Immature natural killer cell (primary cell): ENCODE data around the gene BSDC1. TPM values are rescaled to one million over a fixed set of nuclear protein-coding genes. Genes with fewer than 3 reads are reported as not detected.

Experiments used
- DNase-seq, 3 donors: peaks; one replicate each; pipeline ENCODE4 v3.0.0; 2022; ENCODE audit warnings: mixed read lengths in 1 of 3
- H3K27ac Mint-ChIP-seq, 6 donors: one replicate each; pipeline ENCODE4 v1.8.0; 2020; ENCODE audit warnings: mixed read lengths in 6 of 6, mild to moderate bottlenecking in 5 of 6, inconsistent platforms in 4 of 6, moderate library complexity in 3 of 6
- H3K27me3 Mint-ChIP-seq, 3 donors: one replicate each; pipeline ENCODE4 v1.8.0; 2020 to 2021; ENCODE audit warnings: low read depth in 3 of 3, mild to moderate bottlenecking in 3 of 3, mixed read lengths in 3 of 3, moderate library complexity in 3 of 3, inconsistent platforms in 1 of 3
- H3K36me3 Mint-ChIP-seq, 3 donors: one replicate each; pipeline ENCODE4 v1.8.0; 2020; ENCODE audit warnings: mixed read lengths in 3 of 3, inconsistent platforms in 2 of 3, mild to moderate bottlenecking in 2 of 3
- H3K4me1 Mint-ChIP-seq, 2 donors: one replicate each; pipeline ENCODE4 v1.8.0; 2020; ENCODE audit warnings: inconsistent platforms in 2 of 2, mild to moderate bottlenecking in 2 of 2, mixed read lengths in 2 of 2, moderate library complexity in 1 of 2
- H3K4me3 Mint-ChIP-seq, 5 donors: one replicate each; pipeline ENCODE4 v1.8.0; 2020; ENCODE audit warnings: mild to moderate bottlenecking in 5 of 5, mixed read lengths in 5 of 5, inconsistent platforms in 3 of 5, moderate library complexity in 3 of 5
- H3K9me3 Mint-ChIP-seq, 6 donors: one replicate each; pipeline ENCODE4 v1.8.0; 2020; ENCODE audit warnings: mild to moderate bottlenecking in 6 of 6, mixed read lengths in 6 of 6, inconsistent platforms in 4 of 6, moderate library complexity in 3 of 6
- polyA plus RNA-seq, 3 donors: library from polyadenylated mRNA; unstranded; fragments of 300-500 nt; fragmentation: Illumina TruSeq; gene quantifications; one replicate each; pipeline ENCODE4 v1.2.3, GENCODE V29; 2021

The BSDC1 gene
- polyA plus RNA-seq, 3 donors from 2014 or later, result 33.9 to 50.3 (median 37.4) TPM

DNA sequence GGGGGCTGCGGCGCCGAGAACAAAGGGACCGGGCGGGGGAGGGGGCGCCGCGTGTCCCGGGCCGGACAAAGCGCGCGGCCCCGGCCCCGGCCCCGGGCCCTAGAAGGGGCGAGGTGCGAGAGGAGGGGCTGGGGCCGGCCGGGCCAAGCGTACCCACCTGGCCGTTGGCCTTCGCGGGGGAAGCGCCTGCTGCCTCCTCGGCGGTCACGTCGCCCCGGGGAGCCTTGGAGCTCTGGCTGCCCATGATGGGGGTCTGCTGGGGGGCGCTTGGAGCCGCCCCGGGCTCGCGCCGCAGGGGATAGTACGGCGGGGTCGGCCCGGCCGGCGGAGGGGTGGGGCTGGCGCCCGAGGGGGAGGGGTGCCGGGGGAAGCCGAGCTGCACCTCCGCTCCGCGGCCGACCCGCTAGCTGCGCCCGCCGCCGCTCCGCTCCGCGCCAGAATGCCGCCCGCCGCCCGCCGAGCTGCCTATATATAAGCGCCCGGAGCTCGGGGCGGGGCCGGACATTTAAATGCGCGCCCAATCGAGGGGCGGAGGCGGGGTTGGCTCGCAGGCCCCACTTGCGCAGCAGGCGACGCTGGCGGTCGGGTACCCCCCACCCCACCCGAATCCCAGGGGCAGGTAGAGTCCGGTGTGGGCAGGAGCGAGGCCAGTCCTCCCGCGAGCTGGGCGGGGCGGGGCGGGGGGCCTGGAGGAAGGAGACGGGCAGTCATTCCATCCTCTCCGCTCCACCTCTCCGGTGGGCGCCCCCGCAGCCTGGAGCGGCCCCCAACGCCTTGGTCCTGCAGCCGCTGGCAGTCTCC lies 58.3 kb downstream of the BSDC1 start, which contains the start of gene MARCKSL1:
MARCKSL1 (minus strand) TSS at position 444 of the 801 bp plus-strand sequence; CDS start at position 244, 200 bp downstream.
- Mint-ChIP-seq H3K27me3 (peaks cover 2 to 15% (median 2%) of the 10 kb centered on the region in 3 donors), H3K36me3 (peaks cover 10 to 21% (median 10%) of the 10 kb centered on the region in 3 donors), H3K4me1 (peaks cover 35 to 42% of the 10 kb centered on the region in 2 donors)

DNA sequence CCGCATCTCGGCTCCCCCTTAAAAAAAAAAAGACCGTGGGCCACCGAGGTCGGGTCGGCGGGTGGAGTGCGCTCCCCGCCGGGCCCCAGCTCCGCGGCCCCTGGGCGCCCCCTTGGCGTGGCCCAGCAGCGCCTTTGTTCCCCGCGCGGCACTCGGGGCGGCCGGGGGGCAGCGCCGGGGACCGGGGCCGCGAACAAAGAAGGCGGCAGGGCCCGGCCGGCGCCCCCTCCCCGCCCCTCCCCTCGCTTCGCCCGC lies 58.8 kb downstream of the BSDC1 start:
- DNase-seq, result no peak
- H3K27me3 Mint-ChIP-seq, result peaks cover 2 to 15% (median 2%) of the 10 kb centered on the region in 3 donors
- H3K27ac Mint-ChIP-seq, result no peak overlapping the region
- peaks cover 13 to 27% (median 13%) of the 10 kb centered on the region in 3 donors for H3K36me3 Mint-ChIP-seq
- peak overlapping the region; percentile 84 to 88 (median 87) for H3K4me3 Mint-ChIP-seq
- peaks cover 35 to 42% of the 10 kb centered on the region in 2 donors for H3K4me1 Mint-ChIP-seq
- H3K9me3 Mint-ChIP-seq, result no peaks in the 10 kb centered on the region

More for the DNA sequence above, 58.3 kb downstream of the BSDC1 start, which contains the start of gene MARCKSL1:
- peak; percentile 81 to 85 (median 82) for DNase-seq
- peak within 1 kb of the TSS; percentile 84 to 88 (median 87) for H3K4me3 Mint-ChIP-seq
- H3K27ac Mint-ChIP-seq, result peak within 1 kb of the TSS in 5 of 6 donors; percentile 29 to 76 (median 71)
- no peaks in the 10 kb centered on the region for H3K9me3 Mint-ChIP-seq

DNA sequence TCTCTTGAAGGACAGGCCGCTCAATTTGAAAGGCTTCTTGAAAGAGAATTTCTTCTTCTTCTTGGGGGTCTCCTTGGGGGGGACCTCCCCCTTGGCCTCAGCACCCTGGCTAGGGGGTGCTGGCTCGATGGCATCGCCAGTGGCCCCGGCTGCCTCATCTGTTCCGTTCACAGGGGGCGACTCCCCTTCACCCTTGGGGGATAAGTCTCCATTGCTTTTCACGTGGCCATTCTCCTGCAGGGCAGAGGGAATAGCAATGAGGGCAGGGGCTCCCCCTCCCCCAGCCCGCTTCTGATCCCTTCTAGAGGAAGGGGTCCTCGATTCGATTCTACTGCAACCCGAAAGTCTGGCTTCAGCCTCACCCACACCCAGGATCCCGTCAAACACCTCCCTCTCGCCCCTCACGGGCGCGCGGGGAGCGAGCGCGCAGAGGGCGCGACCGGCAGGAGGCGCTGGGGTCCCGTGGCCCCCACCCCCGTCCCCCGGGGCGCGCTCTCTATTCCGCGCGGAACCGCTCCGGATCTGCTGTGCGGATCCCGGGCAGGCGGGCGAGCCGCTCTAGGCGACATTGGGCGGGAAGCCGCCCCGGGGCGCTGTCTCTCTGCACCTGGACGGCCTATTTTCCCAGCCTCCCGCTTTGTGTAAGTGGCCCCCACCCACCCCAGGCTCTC lies 59.2 kb downstream of the BSDC1 start:
- Mint-ChIP-seq H3K27me3 (peaks cover 2 to 15% (median 3%) of the 10 kb centered on the region in 3 donors), H3K4me3 (peak overlapping the region; percentile 84 to 88 (median 87)), H3K9me3 (no peaks in the 10 kb centered on the region), H3K27ac (peak overlapping the region in 5 of 6 donors; percentile 29 to 76 (median 71)), H3K36me3 (peaks cover 13 to 28% (median 13%) of the 10 kb centered on the region in 3 donors), H3K4me1 (peaks cover 35 to 42% of the 10 kb centered on the region in 2 donors)
- DNase-seq, result peak; percentile 51 to 65 (median 61)

DNA sequence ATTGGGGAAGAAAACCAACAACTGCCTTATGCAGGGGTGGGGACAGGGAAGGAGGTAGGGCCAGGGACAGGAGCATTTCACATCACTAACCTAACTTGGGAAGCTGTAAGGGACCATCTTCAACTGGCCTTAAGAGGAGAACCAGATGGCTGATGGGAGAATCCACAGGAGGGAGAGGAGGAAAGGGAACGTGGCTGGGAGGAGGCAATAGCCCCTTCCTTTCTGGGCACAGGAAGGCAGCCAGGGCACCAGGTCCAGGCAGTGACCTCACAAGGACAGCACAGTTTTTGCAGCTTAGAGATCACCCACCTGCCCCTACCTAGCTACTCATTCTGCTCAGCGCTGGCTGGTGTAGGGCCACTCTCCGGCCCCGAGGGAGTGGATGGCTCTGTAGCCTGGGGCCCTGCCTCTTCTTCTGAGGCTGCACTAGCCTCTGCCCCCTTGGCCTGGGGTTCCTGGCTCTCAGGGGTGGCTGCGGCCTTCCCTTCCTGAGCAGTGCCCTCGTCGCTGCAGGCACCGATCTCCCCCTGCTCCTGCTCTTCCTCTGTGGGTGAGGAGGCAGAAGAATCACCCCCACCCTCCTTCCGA lies 59.9 kb downstream of the BSDC1 start:
- Mint-ChIP-seq H3K27me3 (peaks cover 2 to 15% (median 4%) of the 10 kb centered on the region in 3 donors), H3K4me1 (peaks cover 35 to 42% of the 10 kb centered on the region in 2 donors), H3K9me3 (no peaks in the 10 kb centered on the region), H3K36me3 (peaks cover 16 to 34% (median 17%) of the 10 kb centered on the region in 3 donors), H3K4me3 (peak overlapping the region; percentile 72 to 88 (median 87)), H3K27ac (peak overlapping the region in 4 of 6 donors; percentile 12 to 46 (median 34))
- DNase-seq, result no peak

DNA sequence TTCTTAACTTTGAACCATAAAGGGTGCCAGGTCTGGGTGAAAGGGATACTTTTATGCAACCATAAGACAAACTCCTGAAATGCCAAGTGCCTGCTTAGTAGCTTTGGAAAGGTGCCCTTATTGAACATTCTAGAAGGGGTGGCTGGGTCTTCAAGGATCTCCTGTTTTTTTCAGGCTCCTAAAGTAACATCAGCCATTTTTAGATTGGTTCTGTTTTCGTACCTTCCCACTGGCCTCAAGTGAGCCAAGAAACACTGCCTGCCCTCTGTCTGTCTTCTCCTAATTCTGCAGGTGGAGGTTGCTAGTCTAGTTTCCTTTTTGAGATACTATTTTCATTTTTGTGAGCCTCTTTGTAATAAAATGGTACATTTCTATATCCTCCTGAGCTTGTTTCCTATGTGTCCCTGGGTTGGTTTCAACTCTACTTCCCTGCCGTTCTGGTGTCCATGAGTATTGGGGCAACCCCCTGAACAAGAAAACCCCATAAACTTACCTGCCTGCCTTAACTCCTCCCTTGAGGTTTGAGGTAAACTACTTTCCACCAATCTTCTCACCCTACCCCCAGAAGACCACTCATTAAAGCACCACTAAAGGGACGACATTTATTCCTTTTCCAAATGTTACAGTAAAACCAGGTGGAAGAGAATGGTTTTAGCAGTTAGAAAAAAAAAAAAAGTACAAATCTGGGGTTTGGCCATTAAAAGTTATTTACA lies 60.8 kb downstream of the BSDC1 start:
- Mint-ChIP-seq H3K9me3 (no peaks in the 10 kb centered on the region), H3K4me1 (peaks cover 30 to 37% of the 10 kb centered on the region in 2 donors), H3K36me3 (peaks cover 18 to 42% (median 19%) of the 10 kb centered on the region in 3 donors), H3K4me3 (peak overlapping the region in 4 of 5 donors; percentile 0 to 87 (median 78)), H3K27me3 (peaks cover 2 to 15% (median 4%) of the 10 kb centered on the region in 3 donors), H3K27ac (peak overlapping the region in 5 of 6 donors; percentile 7 to 51 (median 39))
- no peak for DNase-seq

DNA sequence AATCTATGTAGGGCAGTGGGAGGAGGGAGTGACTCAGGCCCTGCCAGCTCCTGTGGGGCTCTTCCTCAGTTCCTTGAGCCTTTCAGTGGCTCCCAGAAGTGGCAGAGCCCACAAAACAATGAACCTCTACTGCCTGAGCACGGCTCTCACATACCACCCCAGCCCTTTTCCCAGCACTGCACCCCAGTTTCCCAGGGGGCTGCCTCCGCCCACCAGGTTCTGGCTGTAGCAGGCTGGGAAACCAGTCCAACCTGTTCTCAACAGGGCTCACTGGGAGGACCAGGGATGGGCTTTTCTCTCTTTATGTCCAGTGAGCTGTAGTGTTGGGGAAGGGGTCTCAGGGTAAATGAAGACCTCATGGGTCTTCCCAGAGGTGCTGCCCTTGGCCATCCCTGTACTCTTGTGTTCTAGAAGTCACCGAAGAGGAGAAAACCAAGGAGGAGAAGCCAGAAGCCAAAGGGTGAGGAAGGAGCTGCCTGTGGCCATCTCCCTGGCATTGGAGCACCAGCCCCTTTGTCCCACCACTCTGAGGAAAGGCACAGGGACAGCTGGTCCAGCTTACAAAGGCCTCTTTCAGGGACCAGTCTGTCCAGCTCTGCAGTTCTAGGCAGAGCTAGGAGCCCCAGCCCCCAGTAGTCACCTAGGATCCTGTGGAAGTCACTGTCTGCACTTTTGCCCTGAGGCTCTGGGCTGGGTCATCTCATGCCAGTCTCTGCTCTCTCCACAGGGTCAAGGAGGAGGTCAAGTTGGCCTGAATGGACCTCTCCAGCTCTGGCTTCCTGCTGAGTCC lies 61.8 kb downstream of the BSDC1 start:
- Mint-ChIP-seq H3K36me3 (peaks cover 22 to 49% (median 24%) of the 10 kb centered on the region in 3 donors), H3K27ac (peak overlapping the region in 2 of 6 donors; percentile 13 to 51), H3K4me3 (no peak overlapping the region), H3K27me3 (peaks cover 2 to 12% (median 4%) of the 10 kb centered on the region in 3 donors), H3K4me1 (peaks cover 23 to 28% of the 10 kb centered on the region in 2 donors), H3K9me3 (no peaks in the 10 kb centered on the region)
- no peak for DNase-seq

DNA sequence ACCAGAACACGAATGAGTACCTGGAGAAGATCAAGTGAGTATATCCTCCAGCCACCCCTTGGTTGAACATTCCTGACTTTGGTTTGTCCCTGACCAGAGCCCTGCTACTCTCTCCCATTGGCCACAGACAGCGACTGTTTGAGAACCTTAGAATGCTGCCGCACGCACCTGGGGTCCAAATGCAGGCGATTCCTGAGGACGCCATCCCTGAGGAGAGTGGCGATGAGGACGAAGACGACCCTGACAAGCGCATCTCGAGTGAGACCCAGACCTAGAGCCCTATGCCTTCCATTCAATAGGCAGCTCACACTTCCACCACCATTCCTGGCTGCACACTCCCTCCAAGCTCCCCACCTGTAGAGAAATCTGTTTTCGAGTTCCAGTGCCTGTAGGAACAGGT lies 62.7 kb downstream of the BSDC1 start:
- peaks cover 22 to 55% (median 25%) of the 10 kb centered on the region in 3 donors for H3K36me3 Mint-ChIP-seq
- peaks cover 14 to 19% of the 10 kb centered on the region in 2 donors for H3K4me1 Mint-ChIP-seq
- peak overlapping the region in 2 of 6 donors; percentile 25 to 51 for H3K27ac Mint-ChIP-seq
- H3K27me3 Mint-ChIP-seq, result peaks cover 0 to 7% (median 1%) of the 10 kb centered on the region in 3 donors
- H3K4me3 Mint-ChIP-seq, result no peak overlapping the region
- no peaks in the 10 kb centered on the region for H3K9me3 Mint-ChIP-seq
- DNase-seq, result no peak

DNA sequence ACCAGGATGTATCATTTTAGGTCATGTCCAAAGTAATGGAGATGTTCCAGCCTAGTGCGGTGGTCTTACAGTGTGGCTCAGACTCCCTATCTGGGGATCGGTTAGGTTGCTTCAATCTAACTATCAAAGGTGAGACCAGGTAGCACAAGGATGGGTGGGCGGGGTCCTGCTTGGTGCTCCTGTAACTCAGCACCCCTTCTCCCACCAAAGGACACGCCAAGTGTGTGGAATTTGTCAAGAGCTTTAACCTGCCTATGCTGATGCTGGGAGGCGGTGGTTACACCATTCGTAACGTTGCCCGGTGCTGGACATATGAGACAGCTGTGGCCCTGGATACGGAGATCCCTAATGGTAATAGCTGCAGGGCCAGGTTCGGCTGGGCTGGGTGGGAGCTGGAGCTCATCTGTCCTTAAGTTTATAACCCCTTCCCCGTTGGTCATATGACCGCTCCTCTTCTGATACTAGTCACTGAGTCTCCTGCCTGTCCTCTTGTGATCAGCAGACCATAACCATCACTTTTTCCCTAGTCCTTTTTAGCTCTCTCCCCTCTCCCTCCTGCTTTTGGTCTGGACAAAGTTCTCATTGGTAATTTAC lies 63.6 kb downstream of the BSDC1 start:
- Mint-ChIP-seq H3K27me3 (peaks cover 0 to 4% (median 1%) of the 10 kb centered on the region in 3 donors), H3K4me1 (peaks cover 14 to 19% of the 10 kb centered on the region in 2 donors), H3K9me3 (no peaks in the 10 kb centered on the region), H3K4me3 (no peak overlapping the region), H3K27ac (no peak overlapping the region), H3K36me3 (peaks cover 22 to 55% (median 25%) of the 10 kb centered on the region in 3 donors)
- DNase-seq, result no peak

DNA sequence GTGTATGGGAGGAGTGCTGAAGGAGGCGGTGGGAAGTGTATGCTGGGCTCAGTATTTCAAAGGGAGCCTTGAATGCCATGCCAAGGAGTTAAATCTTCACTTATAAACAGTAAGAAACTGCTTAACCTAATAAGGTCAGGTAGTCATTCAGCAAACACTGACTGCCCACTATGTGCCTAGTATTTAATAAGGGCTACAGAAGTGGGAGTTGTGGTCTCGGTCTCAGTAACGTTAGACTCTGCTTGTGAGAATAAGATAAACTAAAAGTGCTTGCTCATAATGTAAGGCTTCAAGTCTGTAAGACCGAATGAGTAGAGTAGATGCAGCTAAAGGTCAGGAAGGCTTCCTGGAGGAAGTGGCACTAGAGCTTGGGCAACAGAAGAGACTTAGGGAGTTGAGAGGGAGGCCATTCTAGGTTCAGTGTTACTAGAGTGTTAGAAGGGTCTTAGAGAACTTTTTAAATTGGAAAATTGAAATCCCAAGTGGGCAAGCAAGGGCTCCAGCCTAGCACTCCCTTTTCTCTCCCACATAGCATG lies 64.2 kb downstream of the BSDC1 start:
- Mint-ChIP-seq H3K9me3 (no peaks in the 10 kb centered on the region), H3K27ac (peak overlapping the region in 1 of 6 donors; percentile 8), H3K36me3 (peaks cover 22 to 62% (median 30%) of the 10 kb centered on the region in 3 donors), H3K27me3 (peaks cover 0 to 4% (median 1%) of the 10 kb centered on the region in 3 donors), H3K4me3 (no peak overlapping the region), H3K4me1 (peaks cover 13 to 17% of the 10 kb centered on the region in 2 donors)
- DNase-seq, result no peak

DNA sequence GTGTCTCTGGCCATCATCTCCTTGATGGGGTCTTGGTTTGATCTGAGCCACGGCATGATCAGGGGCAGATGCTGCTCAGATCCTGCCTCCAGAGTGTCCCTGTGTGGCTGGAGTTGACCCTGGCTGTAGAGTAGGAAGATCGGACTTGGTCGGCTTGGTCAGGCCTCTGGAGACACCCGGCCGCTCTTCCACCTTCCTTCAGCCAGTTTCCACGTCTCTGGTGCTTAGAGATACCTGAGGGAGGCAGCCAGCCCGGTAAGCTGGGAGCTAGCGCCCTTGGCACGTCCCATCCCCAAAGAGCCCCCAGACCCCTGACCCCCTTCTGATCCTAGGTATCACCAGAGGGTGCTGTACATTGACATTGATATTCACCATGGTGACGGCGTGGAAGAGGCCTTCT lies 67.0 kb downstream of the BSDC1 start:
- DNase-seq, result no peak
- Mint-ChIP-seq H3K27me3 (peaks cover 0 to 1% (median 0%) of the 10 kb centered on the region in 3 donors), H3K27ac (no peak overlapping the region), H3K4me3 (no peak overlapping the region), H3K36me3 (peaks cover 22 to 52% (median 27%) of the 10 kb centered on the region in 3 donors), H3K4me1 (peaks cover 10 to 17% of the 10 kb centered on the region in 2 donors), H3K9me3 (no peaks in the 10 kb centered on the region)

DNA sequence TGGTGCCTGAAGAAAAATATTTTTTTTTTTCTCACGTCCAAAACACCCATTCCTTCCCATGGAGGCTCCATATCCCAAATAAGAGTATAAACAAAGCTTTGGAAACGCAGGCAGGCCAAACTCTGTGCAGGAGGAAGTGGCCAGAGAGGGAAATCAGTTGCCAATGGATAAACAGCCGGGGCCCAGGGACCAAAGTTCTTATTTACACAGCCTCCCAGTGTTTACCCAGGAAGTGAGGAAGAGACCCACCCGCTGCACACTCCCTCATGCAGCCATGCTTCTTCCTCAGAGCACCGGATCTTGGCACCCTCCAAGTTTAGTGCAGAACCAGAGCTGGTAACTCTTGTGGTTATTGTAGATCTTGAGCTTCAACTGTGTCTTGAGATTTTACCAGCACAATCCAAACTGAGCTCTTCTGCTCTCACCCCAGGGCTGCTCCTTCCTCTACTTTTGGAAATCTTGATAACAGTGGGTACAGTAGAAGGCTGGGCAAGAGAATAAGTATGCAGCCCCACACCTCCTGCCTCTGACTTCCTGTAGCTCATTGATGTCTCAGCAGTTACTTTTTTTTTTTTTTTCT lies 72.4 kb downstream of the BSDC1 start:
- Mint-ChIP-seq H3K4me1 (peaks cover 25 to 37% of the 10 kb centered on the region in 2 donors), H3K9me3 (no peaks in the 10 kb centered on the region), H3K4me3 (peak overlapping the region; percentile 60 to 79 (median 69)), H3K27ac (peak overlapping the region; percentile 63 to 94 (median 88)), H3K36me3 (peaks cover 3 to 12% (median 7%) of the 10 kb centered on the region in 3 donors), H3K27me3 (peaks cover 0 to 3% (median 0%) of the 10 kb centered on the region in 3 donors)
- DNase-seq, result peak; percentile 22 to 41 (median 38)
